Sigmoid colon (tissue), 3 donors: ENCODE data around the gene TMEM108.

Experiments used
- CTCF ChIP-seq, 4 experiments: fragments of 450-650 bp in 3 of 4; fragments of 200-600 bp in 1 of 4; IDR thresholded peaks; one replicate each; pipeline ENCODE4 v1.5.1; 2016 to 2019; ENCODE audit warnings: antibody characterized with exemption in 4 of 4, mild to moderate bottlenecking in 3 of 4, moderate library complexity in 2 of 4
- POLR2A ChIP-seq, 2 donors: fragments of 450-650 bp; IDR thresholded peaks; one replicate each; pipeline ENCODE4 v1.6.1; 2016; ENCODE audit warnings: antibody characterized with exemption in 2 of 2, mild to moderate bottlenecking in 2 of 2, moderate library complexity in 2 of 2

DNA sequence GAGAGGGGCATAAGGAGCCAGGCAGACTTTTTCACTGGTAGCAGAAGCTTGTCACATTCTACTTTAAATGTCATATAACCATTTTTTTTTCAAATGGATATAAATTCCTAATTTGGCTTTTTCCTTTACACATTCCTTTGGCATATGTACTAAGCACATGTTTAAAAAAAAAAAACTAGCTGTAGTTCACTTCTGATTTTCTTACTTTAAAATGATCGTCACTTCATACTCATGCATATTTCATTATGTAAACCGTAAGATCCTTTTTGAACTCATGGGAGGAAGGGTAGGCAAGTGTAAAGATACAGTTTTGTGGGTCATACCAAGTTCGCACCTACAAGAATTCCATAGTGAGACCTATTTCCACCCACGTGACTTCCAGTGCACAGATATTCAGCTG is 316.5 kb downstream of the TMEM108 start:
- no peak for TF ChIP-seq CTCF (IDR thresholded peaks at IDR 0.05)
- TF ChIP-seq POLR2A (IDR thresholded peaks at IDR 0.05): no peak
